GM18520 (cell line): ENCODE measurements around the gene DBNDD2.
A peak's percentile ranks its signal among the peaks of the same experiment; 100 is the strongest.

Source experiments
- ATAC-seq: cut with Tn5 transposase; IDR thresholded peaks from one replicate; pipeline ENCODE4 v1.9.1; 2021; ENCODE audit not compliant: unreplicated experiment

Gene DBNDD2

GRCh38 chr20:45407783-45408645 lies at the start of gene DBNDD2:
DBNDD2 (plus strand) TSS chr20:45408289; CDS start chr20:45408468, 179 bp downstream.
- ATAC-seq: no peak

DNA sequence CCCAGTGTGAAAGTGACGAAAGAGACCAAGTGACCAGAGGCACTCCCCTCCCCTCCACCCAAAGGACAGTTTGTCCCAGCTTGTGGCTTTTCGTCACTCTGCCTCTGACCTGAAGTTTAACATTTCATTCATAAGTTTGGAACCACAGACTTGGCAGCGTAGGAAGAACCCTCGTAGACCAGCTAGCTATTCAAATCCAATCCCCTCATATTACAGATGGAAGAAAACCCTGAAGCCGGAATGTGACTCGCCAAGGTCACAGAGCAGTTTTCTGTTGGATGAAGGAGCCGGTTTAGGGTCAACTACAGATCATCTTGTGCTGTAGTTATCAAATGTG lies 49.1 kb upstream of the DBNDD2 start:
- no peak for ATAC-seq

- ATAC-seq: no peak
These were observed 48.5 kb upstream of the DBNDD2 start for GRCh38 chr20:45359406-45360148.

DNA sequence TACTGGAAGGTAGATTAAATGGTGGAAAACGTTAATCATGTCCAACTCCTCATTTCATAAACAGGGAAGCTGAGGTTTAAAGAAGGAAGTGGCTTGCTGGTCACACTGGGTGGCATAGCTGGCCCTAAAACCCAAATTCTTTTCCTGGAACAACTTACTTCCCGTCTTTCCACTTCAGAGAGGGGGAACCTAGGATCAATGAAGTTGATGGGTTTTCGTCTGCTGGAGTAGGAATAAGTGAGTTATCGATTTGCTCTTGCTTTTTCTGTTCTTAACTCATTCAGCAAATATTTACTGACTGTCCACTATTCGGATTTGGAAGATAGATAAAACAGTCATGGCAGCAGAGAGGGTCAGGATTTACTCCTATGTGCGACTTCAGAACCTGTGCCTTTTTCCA lies 46.3 kb upstream of the DBNDD2 start:
- ATAC-seq: no peak

- peak; percentile 87 for ATAC-seq
These were observed 45.1 kb upstream of the DBNDD2 start, which contains the start of gene SYS1 for GRCh38 chr20:45362804-45363610. SYS1 (plus strand) TSS chr20:45363156; CDS start chr20:45363532, 376 bp downstream.

- no peak for ATAC-seq
These were observed 44.2 kb upstream of the DBNDD2 start for GRCh38 chr20:45363611-45364492.

- no peak for ATAC-seq
These were observed 42.6 kb upstream of the DBNDD2 start for GRCh38 chr20:45365444-45365970.

- no peak for ATAC-seq
These were observed 41.9 kb upstream of the DBNDD2 start for GRCh38 chr20:45366192-45366591.

- no peak for ATAC-seq
These were observed 41.5 kb upstream of the DBNDD2 start for GRCh38 chr20:45366631-45367030.

GRCh38 chr20:45367126-45367525 lies 41.0 kb upstream of the DBNDD2 start:
- ATAC-seq: no peak

GRCh38 chr20:45368221-45368980 lies 39.7 kb upstream of the DBNDD2 start:
- peak; percentile 61 for ATAC-seq

DNA sequence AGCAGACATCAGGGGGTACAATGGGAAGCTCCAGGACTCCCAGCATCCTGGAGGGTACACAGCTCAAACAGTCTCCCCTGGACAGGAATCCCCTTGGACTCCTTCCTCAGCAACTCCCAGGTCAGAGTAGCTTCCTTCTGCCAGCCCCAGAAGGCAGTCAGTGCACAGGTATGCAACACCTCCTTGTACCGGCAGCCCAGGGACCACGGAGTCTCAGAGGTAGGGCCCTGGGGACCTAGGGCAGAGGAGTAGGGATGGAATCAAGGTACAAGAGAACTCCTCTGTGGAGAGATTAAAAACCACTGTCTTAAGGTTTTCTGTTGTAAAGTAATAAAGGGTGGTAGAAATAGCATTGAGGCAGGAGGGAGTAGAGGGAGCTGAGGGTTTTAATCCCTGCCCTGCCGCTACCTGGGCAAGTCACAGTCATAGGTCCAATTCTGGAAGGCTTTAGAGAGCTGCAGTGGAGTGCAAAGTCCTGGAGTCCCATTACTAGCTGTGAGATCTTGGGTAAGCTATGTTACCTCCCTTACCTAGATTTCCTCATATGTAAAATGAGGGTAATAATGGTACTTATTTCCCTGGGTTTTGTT lies 37.4 kb upstream of the DBNDD2 start:
- no peak for ATAC-seq

GRCh38 chr20:45372241-45372640 lies 35.8 kb upstream of the DBNDD2 start:
- no peak for ATAC-seq

- ATAC-seq: no peak
These were observed 35.3 kb upstream of the DBNDD2 start for GRCh38 chr20:45372646-45373352.

GRCh38 chr20:45373353-45374100 lies 34.6 kb upstream of the DBNDD2 start:
- ATAC-seq: no peak

- ATAC-seq: no peak
These were observed 34.0 kb upstream of the DBNDD2 start for GRCh38 chr20:45374101-45374467.

GRCh38 chr20:45374966-45375365 lies 33.1 kb upstream of the DBNDD2 start:
- no peak for ATAC-seq

DNA sequence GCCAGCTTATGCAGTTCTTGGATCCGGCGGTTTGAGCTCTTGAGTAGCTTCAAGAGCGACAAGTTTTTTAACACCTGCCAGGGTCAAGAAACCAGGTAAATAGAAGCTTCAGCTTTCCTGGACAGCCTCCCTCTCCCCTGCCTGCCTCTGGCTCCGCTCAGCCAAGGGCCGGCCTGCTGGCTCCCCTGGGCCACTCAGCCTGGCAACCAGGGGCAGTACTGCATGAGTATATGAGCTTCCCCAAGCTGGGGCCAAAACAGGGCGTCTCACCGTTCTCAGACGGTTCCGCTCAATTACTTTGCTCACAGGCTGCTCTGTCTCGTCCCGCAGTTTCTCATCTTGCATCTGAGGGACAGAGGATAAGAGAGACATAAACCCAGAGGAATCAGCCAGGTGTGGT lies 30.8 kb upstream of the DBNDD2 start:
- no peak for ATAC-seq
